HepG2 (cell line): ENCODE measurements around the gene CASS4. TPM values are rescaled to one million over a fixed set of nuclear protein-coding genes. Genes with fewer than 3 reads are reported as not detected.
A peak's percentile ranks its signal among the peaks of the same experiment; 100 is the strongest.

Source experiments
- MAFK ChIP-seq, 2 experiments: IDR thresholded peaks in 1 of 2; conservative IDR thresholded peaks in 1 of 2; 2 replicates each; pipeline ENCODE4 v1.6.1; 2011; ENCODE audit warnings: improper control_type of control experiment in 2 of 2, low read length in 2 of 2
- ZBTB40 ChIP-seq, 2 experiments: fragments of 450-650 bp in 1 of 2; sonication (generic) in 1 of 2; formaldehyde crosslinking in 1 of 2; IDR thresholded peaks; 2 replicates each; pipeline versions ENCODE4 v1.6.1 to v1.8.0; 2016 to 2022; ENCODE audit warnings: antibody characterized with exemption in 1 of 2, mild to moderate bottlenecking in 1 of 2, missing genetic modification reagents in 1 of 2
- ZNF441 ChIP-seq: sonication (generic); formaldehyde crosslinking; IDR thresholded peaks from 2 replicates; pipeline ENCODE4 v1.7.0; 2021; ENCODE audit warnings: missing genetic modification reagents, borderline replicate concordance
- ZNF646 ChIP-seq: sonication (generic); formaldehyde crosslinking; IDR thresholded peaks from 2 replicates; pipeline ENCODE4 v1.9.0; 2021; ENCODE audit warnings: mild to moderate bottlenecking, missing genetic modification reagents
- ZXDC ChIP-seq: sonication (generic); formaldehyde crosslinking; IDR thresholded peaks from 2 replicates; pipeline ENCODE4 v1.5.0; 2020; ENCODE audit warnings: mild to moderate bottlenecking, missing genetic modification reagents
- polyA plus RNA-seq, 8 experiments: library from polyadenylated mRNA; depleted of rRNA in 3 of 8; stranded (reverse) in 7 of 8; unstranded in 1 of 8; fragments of >200 nt; fragmentation: Illumina TruSeq in 4 of 8; extraction: Trizol in 4 of 8; gene quantifications; 2 replicates each; pipeline versions ENCODE4 v1.2.1 to v1.2.3, GENCODE V29; 2011 to 2016; ENCODE audit warnings: low read depth in 4 of 8, missing spikeins in 1 of 8, mixed read lengths in 1 of 8; ENCODE audit not compliant: insufficient read depth in 1 of 8
- total RNA-seq, 5 experiments: library from RNA; depleted of rRNA; stranded (reverse); fragments of >200 nt; fragmentation: Illumina TruSeq; extraction: Trizol; gene quantifications; 2 replicates each; pipeline ENCODE4 v1.2.3, GENCODE V29; 2016; ENCODE audit warnings: low read depth in 1 of 5

CASS4 gene
- total and polyA plus RNA-seq, 2 of the 13 experiments (the other 11 are each of a cell fraction or from before 2014, with no cell fraction given) = 0.17 to 0.49 TPM

- TF ChIP-seq ZBTB40 (IDR thresholded peaks at IDR 0.05) = no peak
- no peak for TF ChIP-seq ZBTB40 (CRISPR knock-in tag; IDR thresholded peaks at IDR 0.05)
- TF ChIP-seq ZNF441 = 0 out of 2 replicates have a peak, but pooled peaks have one; percentile 40
- no peak for TF ChIP-seq ZXDC
- TF ChIP-seq ZNF646 (CRISPR knock-in tag) = no peak
- no peak for TF ChIP-seq MAFK (conservative IDR thresholded peaks at IDR 0.05 in 1 of 2, IDR thresholded peaks at IDR 0.05 in 1 of 2; ENCODE audit: low read length in 2 of 2)
Measured at GRCh38 chr20:56443654-56444540, 31.8 kb downstream of the CASS4 start (continued).
